Heart right ventricle (tissue), 16 donors: ENCODE measurements around the gene SIAH2. TPM values are rescaled to one million over a fixed set of nuclear protein-coding genes. Genes with fewer than 3 reads are reported as not detected.

ENCODE experiments used
- ATAC-seq, 8 donors: fragments of 200-7000 bp; cut with Tn5 transposase; one replicate each; pipeline ENCODE4 v1.9.1; 2020; ENCODE audit warnings: mild to moderate bottlenecking in 8 of 8, moderate library complexity in 8 of 8, moderate number of reproducible peaks in 1 of 8
- DNase-seq, 2 donors: peaks; one replicate each; pipeline ENCODE4 v3.0.0-alpha.2; 2020
- H3K27ac ChIP-seq, 10 donors: fragments of 200-600 bp; sonication (generic) in 2 of 10; one replicate each; pipeline versions ENCODE4 v1.5.0 to v1.8.0; 2020 to 2022; ENCODE audit warnings: mild to moderate bottlenecking in 3 of 10
- H3K27me3 ChIP-seq, 7 donors: fragments of 200-600 bp; one replicate each; pipeline ENCODE4 v1.8.0; 2021 to 2022; ENCODE audit warnings: mild to moderate bottlenecking in 2 of 7
- H3K36me3 ChIP-seq, 9 donors: fragments of 200-600 bp; sonication (generic) in 1 of 9; one replicate each; pipeline versions ENCODE4 v1.5.0 to v1.8.0; 2020 to 2022; ENCODE audit warnings: mild to moderate bottlenecking in 2 of 9
- H3K4me1 ChIP-seq, 9 donors: fragments of 200-600 bp; sonication (generic) in 1 of 9; one replicate each; pipeline versions ENCODE4 v1.5.0 to v1.8.0; 2020 to 2022; ENCODE audit warnings: mild to moderate bottlenecking in 4 of 9
- H3K4me3 ChIP-seq, 10 donors: fragments of 200-600 bp; sonication (generic) in 2 of 10; one replicate each; pipeline versions ENCODE4 v1.5.0 to v1.8.0; 2020 to 2022; ENCODE audit warnings: mild to moderate bottlenecking in 7 of 10, moderate library complexity in 2 of 10
- H3K9me3 ChIP-seq, 11 donors: fragments of 200-600 bp in 10 of 11; sonication (generic) in 2 of 11; one replicate each; pipeline versions ENCODE4 v1.5.0 to v1.8.0; 2013 to 2022; ENCODE audit warnings: mild to moderate bottlenecking in 2 of 11, control low read depth in 1 of 11, moderate library complexity in 1 of 11
- CTCF ChIP-seq, 9 donors: fragments of 200-600 bp; sonication (generic) in 2 of 9; IDR thresholded peaks; one replicate each; pipeline versions ENCODE4 v1.5.0 to v1.8.0; 2021 to 2022; ENCODE audit warnings: antibody characterized with exemption in 9 of 9, mild to moderate bottlenecking in 5 of 9, moderate library complexity in 1 of 9
- WGBS, 2 donors: extraction: QIAGEN DNeasy Blood & Tissue Kit; methylation state at CpG; one replicate each; pipeline ENCODE4 v1.1.7; 2013; ENCODE audit warnings: inconsistent platforms in 1 of 2; 5-methylcytosine and 5-hydroxymethylcytosine counted together
- intact Hi-C, 10 donors: fragments of 100-400 bp; cut with DNase I; formaldehyde crosslinking; loops; one replicate each; pipeline versions ENCODE4 v1.11.1 to v1.14.2; 2022
- polyA plus RNA-seq, 2 donors: library from polyadenylated mRNA; stranded (reverse); fragments of 200-250 nt; gene quantifications; one replicate each; pipeline ENCODE4 v1.2.3, GENCODE V29; 2013
- total RNA-seq, 10 donors: library from RNA; stranded (reverse); fragmentation: NEBNext Ultra II Directional in 3 of 10; extraction: Animal tissue kit (Norgen Biotek cat#: 25700) in 3 of 10; gene quantifications; one replicate each; pipeline versions ENCODE4 v1.2.1 to v1.2.4, GENCODE V29; 2021 to 2023
- donor health status: Arrhythmogenic right ventricular cardiomyopathy.
- donor health status: ischemic (EF 13 %, LVEDD 7.1; RV severe dilation, severe dysfunction).
- donor health status: healthy with polysubstance abuse.
- donor health status: DM: no; HTN: yes; CAD: no.
- donor health status: DM: no; HTN: no; CAD: no.
- donor health status: ischemic (EF 25% LVEDD 6.9; RV normal size, moderate dysfunction).
- donor health status: ischemic (EF 25% LVEDD 5.7; RV mildly dilated, moderate dysfunction).
- donor health status: healthy.
- donor health status: DM: yes; HTN: yes; CAD: no.
- donor health status: Ischemic cardiomyopathy.
- donor health status: ischemic (EF 35%, LVEDD 5.7; RV mildly dilated, moderate dysfunction).
- donor health status: nonischemic (EF 11% LVEDD 7.7; RV severe dilation, severe dysfunction).
- donor health status: DM: yes; HTN: yes; CAD: no.
- donor health status: PGD.
- donor health status: ischemic (EF 29% LVEDD 5.4; RV normal size, mild dysfunction).
- donor health status: nonischemic (EF 23%, LVEDD 6.1; RV moderate dilation, normal function).

The SIAH2 gene
- total and polyA plus RNA-seq, 12 donors = 6.1 to 30.7 (median 20.2) TPM

GRCh38 chr3:150710097-150710496, 52.9 kb downstream of the SIAH2 start:
- intact Hi-C loops = loop anchor here in 1 of 10 donors (5.0 kb wide), 1 partner anchor 57 kb away; no protein-coding TSS in a partner anchor

GRCh38 chr3:150703756-150704344, 59.1 kb downstream of the SIAH2 start, which contains the start of gene ERICH6:
Gene ERICH6, minus strand, starts transcription at chr3:150703920. Its CDS starts 22 bp downstream, at chr3:150703898.
- ATAC-seq (peak; percentile 98 to 100 (median 99)), DNase-seq (peak; percentile 92 to 93)
- Histone ChIP-seq H3K27ac (peak within 1 kb of the TSS; percentile 35 to 91 (median 77)), H3K4me3 (peak within 1 kb of the TSS; percentile 56 to 85 (median 70)), H3K27me3 (no peaks in the 10 kb centered on the region), H3K9me3 (no peaks in the 10 kb centered on the region), H3K4me1 (peaks cover 0 to 17% (median 9%) of the 10 kb centered on the region in 9 donors), H3K36me3 (peaks cover 0 to 9% (median 0%) of the 10 kb centered on the region in 9 donors)
- 0 to 1% methylated on average over 35 of the region's 35 CpGs for WGBS, 2 donors
- TF ChIP-seq CTCF (IDR thresholded peaks at IDR 0.05) = peak in 4 of 9 donors; percentile 12 to 26 (median 22)
- intact Hi-C loops = loop anchor here in 6 of 10 donors (5.0 to 10.0 kb wide), 4 partner anchors 89 to 157 kb away; partner anchors contain the start of genes SELENOT (in 5 of the 6), EIF2A (in 3 of the 6) and SERP1 (in 3 of the 6)

More at GRCh38 chr3:150710097-150710496, 52.9 kb downstream of the SIAH2 start:
- H3K27me3 ChIP-seq = no peaks in the 10 kb centered on the region
- peaks cover 0 to 2% (median 0%) of the 10 kb centered on the region in 9 donors for H3K4me1 ChIP-seq
- H3K27ac ChIP-seq = no peak overlapping the region
- H3K36me3 ChIP-seq = peaks cover 0 to 14% (median 0%) of the 10 kb centered on the region in 9 donors
- H3K4me3 ChIP-seq = no peak overlapping the region
- peaks cover 0 to 12% (median 0%) of the 10 kb centered on the region in 11 donors for H3K9me3 ChIP-seq
- TF ChIP-seq CTCF (IDR thresholded peaks at IDR 0.05) = no peak
- WGBS, 2 donors = 96 to 98% methylated on average over 2 of the region's 2 CpGs
- DNase-seq = no peak
- no peak for ATAC-seq

GRCh38 chr3:150703299-150703755, 59.6 kb downstream of the SIAH2 start:
- intact Hi-C loops = loop anchor here in 6 of 10 donors (5.0 to 10.0 kb wide), 4 partner anchors 89 to 156 kb away; partner anchors contain the start of genes SELENOT (in 5 of the 6), EIF2A (in 3 of the 6) and SERP1 (in 3 of the 6)
- DNase-seq (peak in 1 of 2 donors; percentile 47), ATAC-seq (peak in 7 of 8 donors; percentile 12 to 83 (median 76))
- Histone ChIP-seq H3K9me3 (no peaks in the 10 kb centered on the region), H3K27me3 (no peaks in the 10 kb centered on the region), H3K27ac (peak overlapping the region; percentile 35 to 91 (median 77)), H3K4me3 (peak overlapping the region; percentile 56 to 85 (median 70)), H3K4me1 (peaks cover 0 to 17% (median 9%) of the 10 kb centered on the region in 9 donors), H3K36me3 (peaks cover 0 to 5% (median 0%) of the 10 kb centered on the region in 9 donors)
- no peak for TF ChIP-seq CTCF (IDR thresholded peaks at IDR 0.05)
- 6 to 7% methylated on average over 29 of the region's 29 CpGs for whole genome bisulfite sequencing, 2 donors

GRCh38 chr3:150699068-150699639, 63.8 kb downstream of the SIAH2 start:
- Histone ChIP-seq H3K9me3 (no peaks in the 10 kb centered on the region), H3K27ac (no peak overlapping the region), H3K4me3 (no peak overlapping the region), H3K4me1 (peaks cover 0 to 12% (median 1%) of the 10 kb centered on the region in 9 donors), H3K27me3 (no peaks in the 10 kb centered on the region), H3K36me3 (no peaks in the 10 kb centered on the region)
- ATAC-seq (no peak), DNase-seq (no peak)
- WGBS, 2 donors = 69 to 75% methylated on average over 2 of the region's 2 CpGs
- intact Hi-C loops = no loop called here
- TF ChIP-seq CTCF (IDR thresholded peaks at IDR 0.05) = no peak
